ENCODE data around the gene MFSD6.
"Not testable (repeated sequence)": the region's sequence is repeated elsewhere in the genome, so short reads cannot be mapped to it uniquely, and the experiment has no call there.

Gene MFSD6

GRCh38 chr2:190504912-190505311 is 96.8 kb downstream of the MFSD6 start:
- no peak for DNase-seq

DNA sequence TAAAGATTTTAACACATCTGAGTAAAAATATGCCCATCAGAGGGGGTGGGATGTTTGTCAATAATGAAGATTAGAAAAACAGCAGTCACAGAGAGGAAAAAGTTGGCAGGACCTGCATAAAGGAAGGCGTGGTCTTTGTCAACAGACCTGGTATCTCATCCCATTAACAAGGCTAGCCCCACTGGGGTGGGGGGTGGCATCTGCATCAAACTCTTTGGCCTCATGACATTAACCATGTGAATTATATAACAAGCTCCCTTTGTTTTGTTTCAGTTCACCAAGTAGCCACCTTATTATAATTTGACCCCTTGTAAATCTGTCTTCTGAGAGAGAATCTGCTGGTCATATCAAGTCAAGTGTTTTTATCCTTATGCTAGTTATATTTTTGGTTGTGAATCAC is 97.5 kb downstream of the MFSD6 start:
- DNase-seq: peak; percentile 47

GRCh38 chr2:190506666-190507065 is 98.5 kb downstream of the MFSD6 start:
- peak; percentile 92 for DNase-seq

DNA sequence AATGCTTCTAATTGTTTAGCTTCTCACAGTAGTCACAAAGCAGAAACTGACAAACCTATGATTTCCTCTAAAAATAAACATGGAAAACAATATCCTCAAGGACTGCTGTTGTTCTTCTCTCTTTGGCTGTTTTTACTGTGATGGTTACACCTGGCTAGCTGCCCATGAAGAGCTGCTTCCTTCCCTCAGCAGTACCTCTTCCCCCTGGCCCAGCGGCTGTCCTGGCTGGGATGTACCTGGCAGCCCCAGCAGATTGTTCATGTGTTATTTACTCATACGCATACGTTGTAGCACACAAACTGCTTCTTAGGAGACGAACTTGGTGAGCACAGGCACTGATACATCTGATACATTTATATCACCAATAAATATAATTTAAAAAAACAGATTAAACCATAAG is 99.0 kb downstream of the MFSD6 start:
- DNase-seq: peak; percentile 92

DNA sequence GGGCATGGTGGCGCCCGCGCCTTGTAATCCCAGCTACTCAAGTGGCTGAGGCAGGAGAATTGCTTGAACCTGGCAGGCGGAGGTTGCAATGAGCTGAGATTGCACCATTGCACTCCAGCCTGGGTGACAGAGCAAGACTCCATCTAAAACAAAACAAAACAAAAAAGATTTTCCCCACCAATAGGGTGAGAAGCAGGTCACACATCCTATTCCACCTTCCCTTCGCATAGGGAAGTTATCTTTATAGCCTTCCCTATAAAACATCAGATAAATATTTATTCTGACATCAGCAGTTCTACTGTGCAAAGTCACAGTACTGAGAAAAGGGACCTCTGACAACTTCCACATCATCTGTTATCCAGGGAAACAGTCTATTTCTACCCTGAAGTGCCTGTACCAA is 101.7 kb downstream of the MFSD6 start:
- not testable (repeated sequence) for DNase-seq

DNA sequence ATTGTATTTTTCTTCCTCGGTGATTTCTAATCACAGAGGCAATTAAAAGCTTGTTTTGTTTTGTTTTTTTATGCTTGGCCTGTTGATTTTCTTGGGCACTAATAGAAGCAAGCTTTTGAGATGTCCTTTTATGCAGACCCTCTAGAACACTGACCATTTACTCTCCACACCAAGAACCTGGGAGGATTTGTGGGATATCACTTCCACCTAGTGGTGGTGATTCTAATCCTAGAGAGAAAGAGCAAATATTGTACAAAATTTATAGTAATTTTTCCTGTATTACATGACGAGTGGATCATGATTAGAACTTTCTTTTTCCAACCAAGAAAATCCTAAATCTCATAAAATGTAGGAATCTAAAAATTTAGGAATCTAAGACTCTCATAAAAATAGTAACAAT is 102.9 kb downstream of the MFSD6 start:
- peak; percentile 69 for DNase-seq

DNA sequence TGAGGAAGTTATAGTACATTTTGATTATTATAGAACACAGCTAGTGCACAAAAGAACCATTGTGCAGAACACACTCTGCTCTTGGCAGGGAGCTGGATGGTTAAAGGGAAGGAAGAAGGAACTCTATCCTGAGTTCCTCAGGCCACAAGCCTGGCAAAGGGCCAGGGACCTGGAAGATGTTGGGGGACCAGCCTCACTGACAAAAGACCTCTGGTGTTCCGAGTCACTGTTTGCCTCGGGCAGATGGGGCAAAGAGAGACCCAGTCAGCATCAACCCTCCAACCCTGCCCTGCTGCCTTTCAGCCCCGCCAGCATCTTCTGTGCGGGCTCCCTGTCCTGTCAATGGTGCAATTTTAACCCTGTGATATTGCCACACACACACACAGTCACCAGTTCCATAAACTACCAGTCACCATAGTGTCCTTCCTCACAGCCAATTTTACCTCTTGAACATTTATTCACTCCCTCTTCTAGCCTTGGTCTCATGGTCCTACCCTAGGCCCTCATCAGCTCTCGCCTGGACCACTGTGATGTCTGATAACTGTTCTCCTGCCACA is 104.5 kb downstream of the MFSD6 start:
- no peak for DNase-seq

GRCh38 chr2:190513877-190514276 is 105.7 kb downstream of the MFSD6 start:
- no peak for DNase-seq

DNA sequence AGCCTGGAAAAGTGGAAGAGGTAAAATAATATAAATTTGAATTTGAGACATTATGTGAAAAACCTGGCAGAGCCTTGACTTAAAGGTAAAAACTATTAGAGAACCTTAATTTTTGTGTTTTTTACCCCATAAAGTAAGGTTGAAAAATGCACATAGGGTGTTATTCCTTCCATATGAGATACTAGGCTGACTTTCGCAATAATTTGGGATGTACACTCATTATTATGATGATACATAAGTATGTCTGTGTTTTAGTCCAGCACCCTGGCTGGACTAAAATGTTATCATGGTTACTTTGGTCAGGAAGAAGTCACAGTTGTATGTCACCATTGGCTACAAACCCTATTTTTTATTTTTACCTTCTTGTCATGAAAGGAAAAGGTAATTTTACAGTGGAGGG is 106.5 kb downstream of the MFSD6 start:
- no peak for DNase-seq

DNA sequence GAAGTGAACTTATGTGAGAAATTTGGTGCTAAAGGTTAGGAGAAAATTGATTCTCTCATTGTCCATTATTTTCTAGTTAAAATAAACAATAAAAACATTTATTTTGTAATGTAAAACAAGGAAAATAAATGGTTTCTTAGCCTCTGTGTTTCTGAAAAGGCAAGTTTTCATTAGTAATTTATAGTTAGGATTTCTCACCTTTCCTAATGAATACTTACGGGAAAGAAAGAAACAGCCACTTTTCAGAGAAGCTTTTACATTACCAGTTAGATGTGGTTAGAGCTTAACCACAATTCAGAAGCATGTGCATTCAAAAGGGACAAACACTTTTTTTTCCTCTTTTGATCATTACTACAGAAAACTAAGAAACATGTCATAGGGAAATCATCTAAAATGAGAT is 107.5 kb downstream of the MFSD6 start:
- DNase-seq: no peak

- no peak for DNase-seq
Measured at GRCh38 chr2:190517468-190517867, 109.3 kb downstream of the MFSD6 start.

- no peak for DNase-seq
Measured at GRCh38 chr2:190519975-190520767, 112.0 kb downstream of the MFSD6 start.

DNA sequence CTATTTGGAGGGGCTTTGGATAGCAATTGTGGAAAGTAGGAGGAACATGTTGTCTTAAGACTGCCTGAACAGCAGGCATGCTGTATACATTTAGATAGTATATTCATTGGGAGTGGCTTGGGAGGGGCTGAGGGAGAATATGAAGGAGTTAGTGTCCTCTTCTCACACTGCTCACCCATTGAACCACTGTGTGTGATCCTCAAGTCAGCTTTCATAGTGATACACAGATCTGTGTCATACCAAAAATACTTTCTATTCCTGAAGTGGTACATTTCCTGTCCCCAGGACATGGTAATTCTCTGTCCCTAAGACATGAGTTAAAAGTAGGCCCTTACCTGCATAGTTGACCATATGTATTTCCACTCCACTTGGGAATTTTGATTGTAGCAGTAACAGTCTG is 116.8 kb downstream of the MFSD6 start:
- no peak for DNase-seq

- DNase-seq: no peak
Measured at GRCh38 chr2:190526105-190526750, 118.1 kb downstream of the MFSD6 start.

GRCh38 chr2:190527214-190527613 is 119.1 kb downstream of the MFSD6 start:
- no peak for DNase-seq

GRCh38 chr2:190527918-190528317 is 119.8 kb downstream of the MFSD6 start:
- DNase-seq: no peak

DNA sequence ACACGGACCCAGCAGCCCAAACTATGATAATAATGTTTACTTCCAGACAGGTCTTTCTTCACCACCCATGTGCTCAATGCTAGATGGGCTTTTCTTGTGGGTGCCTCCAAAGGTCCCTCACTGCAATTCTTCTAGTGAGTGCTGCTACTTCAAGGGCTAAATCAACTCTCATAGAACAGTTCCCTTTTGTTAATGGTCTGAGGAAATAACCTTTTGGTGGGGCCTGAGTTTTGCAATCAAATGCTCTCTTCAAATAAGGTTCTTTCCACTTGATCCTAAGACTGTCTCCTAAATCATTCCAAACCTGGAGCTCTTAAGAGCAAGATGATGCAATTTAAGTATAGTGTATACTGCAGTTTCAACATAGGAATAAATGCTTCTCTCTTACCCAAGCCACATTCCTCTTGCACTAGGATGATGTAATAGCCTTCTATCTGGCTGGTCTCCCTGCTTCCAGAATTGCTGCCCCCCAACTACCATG is 120.4 kb downstream of the MFSD6 start:
- DNase-seq: no peak

DNA sequence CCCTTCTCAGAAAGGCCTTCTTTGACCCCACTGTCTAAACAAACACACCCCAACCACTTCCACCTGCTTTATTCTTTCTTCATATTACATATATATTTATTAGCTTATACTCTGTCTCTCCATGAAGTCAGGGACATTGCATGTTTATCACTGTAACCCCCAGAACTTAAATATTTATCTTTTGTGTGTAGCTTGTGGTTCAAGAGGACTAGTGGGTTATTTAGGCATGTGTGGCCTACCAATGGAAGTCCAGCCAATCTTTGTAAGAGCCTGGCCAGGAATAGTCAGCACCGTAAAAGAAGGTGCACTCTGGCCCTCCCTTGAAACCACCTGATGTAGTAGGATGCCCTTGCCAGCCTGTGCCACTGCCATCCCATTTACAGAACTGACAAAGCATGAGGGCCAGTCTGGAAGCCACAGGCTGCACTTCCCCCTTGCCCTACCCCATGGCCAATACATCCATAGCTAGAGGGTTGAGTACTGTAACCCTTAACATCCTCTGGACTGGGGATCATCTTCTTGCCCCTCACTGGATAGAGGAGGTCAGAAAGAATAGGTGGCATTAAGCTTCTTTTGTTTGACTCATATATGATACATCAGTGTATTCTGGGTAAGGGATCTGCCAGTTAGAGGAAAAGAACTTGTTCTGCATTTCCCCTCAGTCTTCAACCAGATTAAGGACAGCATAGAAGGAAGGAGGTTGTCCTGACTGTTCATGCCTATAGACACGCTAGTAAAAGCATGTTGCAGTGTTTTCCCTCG is 121.5 kb downstream of the MFSD6 start:
- no peak for DNase-seq

GRCh38 chr2:190530248-190530900 is 122.2 kb downstream of the MFSD6 start:
- DNase-seq: no peak

DNA sequence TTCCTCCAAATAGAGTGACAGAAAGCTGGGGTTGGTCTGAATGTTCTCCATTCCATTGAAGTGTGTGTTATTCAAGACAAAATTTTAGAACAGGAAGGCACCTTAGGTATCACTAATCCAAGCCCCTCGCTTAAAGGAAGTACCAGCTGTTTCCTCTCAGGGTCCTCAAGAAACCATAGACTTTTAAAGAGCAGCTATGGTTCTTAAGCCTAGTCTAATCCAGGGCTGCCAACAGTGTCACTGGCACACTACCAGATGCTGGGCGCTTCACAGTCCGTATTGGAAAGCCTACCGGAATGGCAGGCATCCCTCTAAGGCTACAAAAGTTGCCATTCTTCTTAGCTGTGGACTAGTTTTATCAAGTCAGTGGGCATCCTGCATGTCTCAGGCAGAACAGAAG is 124.4 kb downstream of the MFSD6 start:
- DNase-seq: no peak

DNA sequence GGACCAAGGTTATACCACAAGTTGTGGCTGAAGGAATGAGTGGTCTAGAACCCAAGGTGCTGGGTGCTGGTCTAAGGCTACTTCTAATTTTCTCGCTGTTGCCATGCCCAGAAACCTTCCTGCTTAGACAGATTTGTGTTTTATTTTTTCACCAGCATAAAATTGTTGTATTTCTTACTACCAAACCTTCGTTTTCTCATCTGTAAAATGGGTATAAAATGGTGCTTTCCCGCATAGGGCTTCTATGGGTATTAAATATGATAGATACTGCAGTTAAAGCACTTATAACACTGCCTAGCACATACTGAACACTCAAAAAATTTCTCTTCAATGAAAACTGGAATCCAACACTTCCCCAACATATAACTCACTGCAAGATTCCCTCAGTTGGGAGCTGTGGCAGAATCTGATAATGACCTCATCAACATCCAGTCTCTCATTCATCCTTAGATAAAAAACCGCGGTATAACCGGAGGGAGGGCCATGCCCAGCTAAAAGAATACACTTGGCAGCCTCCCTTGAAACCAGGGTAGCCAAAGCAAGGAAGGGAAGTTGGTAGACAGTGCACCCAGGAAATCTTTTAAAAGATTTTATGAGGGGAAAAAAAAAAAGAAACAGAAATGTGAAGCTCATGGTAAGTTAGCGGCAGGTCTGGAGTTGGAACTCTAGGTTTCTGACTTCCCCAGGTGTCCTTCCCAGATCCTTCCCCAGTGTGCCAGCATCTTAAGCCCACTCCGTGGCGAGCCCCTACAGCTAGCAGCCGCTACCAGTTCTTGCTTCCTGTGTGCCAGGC is 125.2 kb downstream of the MFSD6 start:
- DNase-seq: no peak

- peak; percentile 68 for DNase-seq
Measured at GRCh38 chr2:190533968-190534309, 125.8 kb downstream of the MFSD6 start.

Data from NCI-H2227 treated with DMSO at 0.1 percent for 48 hours (cell line).